ENCODE measurements around the gene PROSER3.

DNA sequence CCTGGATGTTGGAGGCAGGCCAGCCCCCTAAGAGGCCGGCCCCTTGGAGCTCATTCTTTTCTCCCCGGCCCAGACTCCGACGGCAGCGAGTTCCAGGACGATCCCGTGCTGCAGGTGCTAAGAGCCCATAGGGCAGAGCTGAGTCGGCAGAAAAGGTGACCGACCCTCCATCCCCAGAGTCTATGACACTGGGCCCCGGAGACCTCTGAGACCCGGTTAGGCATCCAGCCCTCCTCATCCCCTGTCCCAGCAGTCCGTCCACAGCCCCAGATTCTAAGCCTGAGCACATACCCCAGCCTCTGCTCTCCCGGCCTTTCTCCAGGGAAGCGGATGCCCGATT is 10.1 kb downstream of the PROSER3 start:
- TF ChIP-seq, protein P1, sequence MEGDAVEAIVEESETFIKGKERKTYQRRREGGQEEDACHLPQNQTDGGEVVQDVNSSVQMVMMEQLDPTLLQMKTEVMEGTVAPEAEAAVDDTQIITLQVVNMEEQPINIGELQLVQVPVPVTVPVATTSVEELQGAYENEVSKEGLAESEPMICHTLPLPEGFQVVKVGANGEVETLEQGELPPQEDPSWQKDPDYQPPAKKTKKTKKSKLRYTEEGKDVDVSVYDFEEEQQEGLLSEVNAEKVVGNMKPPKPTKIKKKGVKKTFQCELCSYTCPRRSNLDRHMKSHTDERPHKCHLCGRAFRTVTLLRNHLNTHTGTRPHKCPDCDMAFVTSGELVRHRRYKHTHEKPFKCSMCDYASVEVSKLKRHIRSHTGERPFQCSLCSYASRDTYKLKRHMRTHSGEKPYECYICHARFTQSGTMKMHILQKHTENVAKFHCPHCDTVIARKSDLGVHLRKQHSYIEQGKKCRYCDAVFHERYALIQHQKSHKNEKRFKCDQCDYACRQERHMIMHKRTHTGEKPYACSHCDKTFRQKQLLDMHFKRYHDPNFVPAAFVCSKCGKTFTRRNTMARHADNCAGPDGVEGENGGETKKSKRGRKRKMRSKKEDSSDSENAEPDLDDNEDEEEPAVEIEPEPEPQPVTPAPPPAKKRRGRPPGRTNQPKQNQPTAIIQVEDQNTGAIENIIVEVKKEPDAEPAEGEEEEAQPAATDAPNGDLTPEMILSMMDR (IDR thresholded peaks at IDR 0.05; ENCODE audit: poor library complexity, severe bottlenecking), result no peak
- no peak for TF ChIP-seq EP300 (conservative IDR thresholded peaks at IDR 0.05; ENCODE audit: poor library complexity, severe bottlenecking)
- no peak for TF ChIP-seq EZH2 (IDR thresholded peaks at IDR 0.05; ENCODE audit: borderline replicate concordance, insufficient read depth, low read length, poor library complexity, severe bottlenecking)
- no peak for TF ChIP-seq MXI1 (conservative IDR thresholded peaks at IDR 0.05; ENCODE audit: poor library complexity, severe bottlenecking)
- TF ChIP-seq POLR2AphosphoS5 (IDR thresholded peaks at IDR 0.05), result no peak
